ENCODE data around the gene CCT6B.

Gene CCT6B

DNA sequence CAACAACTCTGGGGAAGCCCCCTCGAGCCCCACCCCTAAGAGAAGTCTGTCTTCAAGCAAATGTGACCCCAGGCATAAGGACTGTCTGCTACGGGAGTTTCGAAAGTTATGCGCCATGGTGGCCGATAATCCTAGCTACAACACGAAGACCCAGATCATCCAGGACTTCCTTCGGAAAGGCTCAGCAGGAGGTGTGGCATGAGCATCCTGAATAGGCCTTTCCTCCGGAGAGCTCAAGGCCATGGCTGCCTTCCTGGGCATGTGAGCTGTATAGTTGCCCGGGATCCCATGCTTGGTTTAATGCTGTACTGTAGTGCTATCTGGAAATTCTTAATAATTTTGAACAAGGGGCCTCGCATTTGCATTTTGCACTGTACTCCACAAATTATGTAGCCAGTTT is 28.2 kb upstream of the CCT6B start:
- FAIRE-seq (no peak), DNase-seq (ENCODE audit: insufficient read length, low spot score) (no peak)
- TF ChIP-seq, protein P1, sequence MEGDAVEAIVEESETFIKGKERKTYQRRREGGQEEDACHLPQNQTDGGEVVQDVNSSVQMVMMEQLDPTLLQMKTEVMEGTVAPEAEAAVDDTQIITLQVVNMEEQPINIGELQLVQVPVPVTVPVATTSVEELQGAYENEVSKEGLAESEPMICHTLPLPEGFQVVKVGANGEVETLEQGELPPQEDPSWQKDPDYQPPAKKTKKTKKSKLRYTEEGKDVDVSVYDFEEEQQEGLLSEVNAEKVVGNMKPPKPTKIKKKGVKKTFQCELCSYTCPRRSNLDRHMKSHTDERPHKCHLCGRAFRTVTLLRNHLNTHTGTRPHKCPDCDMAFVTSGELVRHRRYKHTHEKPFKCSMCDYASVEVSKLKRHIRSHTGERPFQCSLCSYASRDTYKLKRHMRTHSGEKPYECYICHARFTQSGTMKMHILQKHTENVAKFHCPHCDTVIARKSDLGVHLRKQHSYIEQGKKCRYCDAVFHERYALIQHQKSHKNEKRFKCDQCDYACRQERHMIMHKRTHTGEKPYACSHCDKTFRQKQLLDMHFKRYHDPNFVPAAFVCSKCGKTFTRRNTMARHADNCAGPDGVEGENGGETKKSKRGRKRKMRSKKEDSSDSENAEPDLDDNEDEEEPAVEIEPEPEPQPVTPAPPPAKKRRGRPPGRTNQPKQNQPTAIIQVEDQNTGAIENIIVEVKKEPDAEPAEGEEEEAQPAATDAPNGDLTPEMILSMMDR (IDR thresholded peaks at IDR 0.05; ENCODE audit: insufficient read depth, missing control alignments) = no peak

DNA sequence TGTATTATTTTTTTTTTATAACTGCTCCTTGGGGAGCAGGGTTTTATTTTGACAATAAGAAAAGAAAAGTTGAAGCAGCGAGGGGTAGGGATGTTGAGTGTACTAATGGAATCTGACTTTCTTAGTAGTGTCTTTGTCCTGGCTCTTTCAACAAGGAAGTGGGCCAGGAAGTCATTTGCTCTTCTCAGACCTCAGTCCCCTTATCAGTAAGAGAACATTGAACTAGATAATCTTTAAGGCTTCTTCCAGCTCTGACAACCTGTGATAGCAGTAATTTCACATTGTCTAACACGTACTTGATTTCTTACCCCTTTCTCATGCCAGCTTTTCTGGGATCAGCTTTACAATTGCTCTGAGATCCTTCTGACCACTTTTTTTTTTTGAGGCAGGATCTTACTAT is 27.4 kb upstream of the CCT6B start:
- FAIRE-seq (no peak), DNase-seq (ENCODE audit: insufficient read length, low spot score) (no peak)
- TF ChIP-seq, protein P1 (IDR thresholded peaks at IDR 0.05; ENCODE audit: insufficient read depth, missing control alignments) = no peak

DNA sequence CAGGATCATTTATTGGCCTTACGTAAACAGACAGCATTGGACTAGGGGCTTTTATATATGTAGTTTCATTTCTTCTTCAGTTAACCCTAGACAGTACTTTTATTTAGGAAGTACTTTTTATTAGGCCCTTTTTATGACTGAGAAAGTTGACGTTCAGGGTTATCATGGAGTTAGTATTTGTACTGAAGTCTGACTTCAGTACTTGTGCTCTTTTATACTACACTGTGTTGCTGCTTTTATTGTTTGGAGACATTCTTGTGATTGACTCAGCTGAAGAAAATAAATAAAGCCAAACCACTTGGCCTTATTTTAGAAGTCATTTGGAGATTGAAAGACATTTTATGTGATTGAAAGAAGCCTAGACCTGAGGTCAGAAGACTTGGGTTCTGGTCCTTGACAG is 26.0 kb upstream of the CCT6B start:
- TF ChIP-seq, protein P1 (IDR thresholded peaks at IDR 0.05; ENCODE audit: insufficient read depth, missing control alignments) = no peak
- no peak for FAIRE-seq
- no peak for DNase-seq (ENCODE audit: insufficient read length, low spot score)

DNA sequence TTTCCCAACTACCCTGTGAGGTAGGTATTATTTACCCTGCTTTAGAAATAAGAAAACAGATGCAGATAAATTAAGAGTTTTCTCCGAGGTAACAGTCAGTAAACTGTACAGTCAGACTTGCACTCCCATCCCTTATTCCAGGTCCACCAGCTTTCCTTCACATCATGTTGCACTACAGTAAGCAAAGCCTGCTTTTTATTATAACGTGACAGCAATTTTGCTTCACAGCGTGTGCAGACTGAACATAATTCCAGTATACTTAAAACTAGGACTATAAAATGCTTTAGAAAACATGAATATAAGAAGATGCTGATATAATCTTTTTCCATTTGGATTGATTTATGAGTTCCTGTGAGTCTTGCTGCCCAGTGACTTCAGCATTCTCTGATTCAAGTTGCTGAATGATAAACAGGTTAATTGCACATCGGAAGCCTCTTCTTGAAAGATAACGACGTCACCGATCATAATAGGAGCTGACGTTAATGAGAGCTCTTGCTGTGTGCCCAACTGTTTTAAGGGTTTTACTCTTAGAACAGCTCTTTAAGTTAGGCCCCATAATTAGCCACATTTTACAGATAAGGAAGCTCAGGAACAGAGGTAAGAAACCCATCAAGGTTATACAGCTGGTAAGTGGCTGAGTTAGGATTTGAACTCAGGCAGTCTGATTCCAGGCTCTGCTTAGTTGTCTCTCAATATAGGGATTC is 20.4 kb upstream of the CCT6B start:
- DNase-seq (ENCODE audit: insufficient read length, low spot score) (no peak), FAIRE-seq (no peak)
- TF ChIP-seq, protein P1 (IDR thresholded peaks at IDR 0.05; ENCODE audit: insufficient read depth, missing control alignments) = no peak

DNA sequence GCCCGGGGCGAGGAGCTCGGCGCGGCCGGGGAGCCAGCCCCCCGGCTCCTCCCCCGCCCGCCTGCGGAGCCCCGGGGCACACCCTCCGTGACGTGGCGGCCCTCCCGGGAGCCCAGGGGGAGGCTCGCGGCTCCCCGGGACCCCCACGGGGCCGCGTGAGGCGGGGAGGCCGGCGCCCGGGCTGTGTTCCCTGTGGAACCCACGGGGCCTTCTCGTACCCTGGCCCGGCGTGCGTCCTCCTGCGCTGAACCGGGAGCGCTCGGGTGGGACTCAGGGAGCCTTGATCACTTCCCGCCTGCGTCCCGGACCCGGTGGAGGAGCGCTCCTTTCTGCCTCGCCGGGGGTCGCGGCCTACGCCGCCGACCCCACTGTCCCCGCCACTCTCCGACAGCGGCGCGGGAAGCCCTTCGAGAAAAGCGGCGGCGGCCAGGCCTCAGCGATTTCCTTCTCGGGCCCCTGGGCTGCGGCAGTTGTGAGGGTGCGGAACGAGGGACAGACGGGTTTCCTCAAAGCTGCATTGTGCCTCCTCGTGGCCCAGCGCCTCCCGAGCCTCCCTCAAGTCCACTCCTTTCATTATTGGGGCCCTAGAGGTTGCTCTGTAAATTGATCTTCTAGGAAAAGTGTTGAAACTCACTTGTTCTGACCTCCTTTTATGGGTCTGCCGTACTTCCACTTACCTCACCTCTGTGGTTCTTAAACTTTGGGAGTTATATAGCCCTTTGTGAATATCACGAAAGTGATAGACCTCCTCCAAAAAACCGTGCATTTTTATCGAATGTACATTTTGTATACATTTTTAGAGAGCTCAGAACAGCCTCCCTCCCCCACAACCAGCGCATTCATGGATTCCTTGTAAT is 19.6 kb upstream of the CCT6B start:
- DNase-seq (ENCODE audit: insufficient read length, low spot score) (peak; percentile 60), FAIRE-seq (no peak)
- TF ChIP-seq, protein P1 (IDR thresholded peaks at IDR 0.05; ENCODE audit: insufficient read depth, missing control alignments) = peak; percentile 32

DNA sequence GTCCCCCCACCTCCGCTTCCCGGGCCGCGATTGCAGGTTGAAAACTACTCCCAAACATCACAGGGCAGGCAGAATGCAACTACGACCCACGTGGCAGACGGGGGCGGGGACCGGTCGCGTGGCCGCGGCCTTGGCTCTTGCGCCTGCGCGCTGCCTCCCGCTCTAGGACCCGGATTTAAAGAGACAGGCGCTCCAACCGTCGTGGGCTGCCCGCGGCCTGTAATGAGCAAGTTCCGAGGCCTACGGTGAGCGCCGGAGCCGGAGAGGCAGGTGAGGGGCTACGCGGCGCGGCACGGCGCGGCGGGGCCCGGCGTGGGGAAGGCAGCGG is 19.1 kb upstream of the CCT6B start, which contains the start of gene LIG3:
Gene LIG3 (plus strand): TSS at position 160 of the 328 bp plus-strand sequence. CDS start 2,494 bp downstream, outside the sequence.
- DNase-seq (ENCODE audit: insufficient read length, low spot score) (peak; percentile 73), FAIRE-seq (no peak)
- TF ChIP-seq, protein P1 (IDR thresholded peaks at IDR 0.05; ENCODE audit: insufficient read depth, missing control alignments) = no peak

Data from D721Med (cell line).